ENCODE measurements around the gene PSAPL1. TPM values are rescaled to one million over a fixed set of nuclear protein-coding genes. Genes with fewer than 3 reads are reported as not detected.
"Not testable (repeated sequence)": the region's sequence is repeated elsewhere in the genome, so short reads cannot be mapped to it uniquely, and the experiment has no call there.

The PSAPL1 gene
- total RNA-seq, 1 donor from 2014 or later, result not detected

DNA sequence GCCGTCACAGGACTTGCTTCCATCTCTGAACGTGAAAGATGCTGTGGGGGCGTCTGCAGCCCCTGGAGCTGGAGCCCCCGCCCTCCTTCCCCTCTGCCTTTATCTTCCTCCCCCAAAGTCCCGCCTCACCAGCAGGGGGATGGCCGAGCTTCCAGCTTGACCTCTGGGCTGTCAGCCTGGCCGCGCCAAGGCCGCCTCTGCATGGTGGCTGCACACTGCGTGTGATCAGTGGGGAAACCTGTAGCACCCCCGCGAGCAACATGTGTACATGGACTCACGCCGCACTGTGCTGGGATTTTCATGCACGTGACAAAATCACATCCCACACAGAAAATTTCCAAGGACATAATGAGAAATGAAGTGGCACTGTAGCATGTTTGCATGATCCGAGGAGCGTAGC lies 26.5 kb upstream of the PSAPL1 start:
- peaks cover 6 to 18% (median 11%) of the 10 kb centered on the region in 3 donors for H3K4me1 ChIP-seq (ENCODE audit: control insufficient read depth in 3 of 3, insufficient read depth in 3 of 3, low read length in 3 of 3)
- H3K4me3 ChIP-seq (ENCODE audit: low read length in 3 of 3), result no peak overlapping the region
- peaks cover 0 to 3% (median 2%) of the 10 kb centered on the region in 3 donors for H3K9me3 ChIP-seq (ENCODE audit: control insufficient read depth in 3 of 3, low read length in 3 of 3)
- no peaks in the 10 kb centered on the region for H3K36me3 ChIP-seq (ENCODE audit: control insufficient read depth in 3 of 3, insufficient read depth in 3 of 3, low read length in 3 of 3)
- H3K27ac ChIP-seq (ENCODE audit: low read depth, low read length), result no peak overlapping the region
- H3K27me3 ChIP-seq (ENCODE audit: control insufficient read depth in 3 of 3, insufficient read depth in 3 of 3, low read length in 3 of 3), result peaks cover 31 to 53% (median 35%) of the 10 kb centered on the region in 3 donors
- H3K9ac ChIP-seq (ENCODE audit: low read depth in 1 of 3, low read length in 3 of 3), result no peak overlapping the region

DNA sequence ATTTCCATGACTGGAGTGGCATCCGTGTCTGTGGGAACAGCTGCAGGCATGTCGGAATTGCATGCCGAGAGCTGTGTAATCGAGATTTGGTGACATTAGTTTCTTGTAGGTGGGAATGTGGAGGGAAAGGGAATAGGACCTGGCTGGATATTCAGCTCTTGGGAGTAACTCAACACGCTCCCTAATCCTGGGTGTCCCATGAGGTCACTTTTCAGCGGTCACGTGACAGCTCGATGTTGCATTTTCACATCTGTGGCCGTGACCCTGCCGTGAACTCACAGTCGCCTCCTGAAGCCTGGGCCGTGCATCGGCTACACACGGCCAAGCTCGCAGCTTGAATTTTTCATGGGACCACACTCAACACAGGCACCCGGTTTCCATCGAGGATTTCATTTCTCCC lies 25.8 kb upstream of the PSAPL1 start:
- Histone ChIP-seq H3K27me3 (ENCODE audit: control insufficient read depth in 3 of 3, insufficient read depth in 3 of 3, low read length in 3 of 3) (peaks cover 29 to 53% (median 35%) of the 10 kb centered on the region in 3 donors), H3K27ac (ENCODE audit: low read depth, low read length) (no peak overlapping the region), H3K9ac (ENCODE audit: low read depth in 1 of 3, low read length in 3 of 3) (no peak overlapping the region), H3K4me3 (ENCODE audit: low read length in 3 of 3) (peak overlapping the region in 1 of 3 donors; percentile 4), H3K4me1 (ENCODE audit: control insufficient read depth in 3 of 3, insufficient read depth in 3 of 3, low read length in 3 of 3) (peaks cover 6 to 18% (median 11%) of the 10 kb centered on the region in 3 donors), H3K36me3 (ENCODE audit: control insufficient read depth in 3 of 3, insufficient read depth in 3 of 3, low read length in 3 of 3) (no peaks in the 10 kb centered on the region), H3K9me3 (ENCODE audit: control insufficient read depth in 3 of 3, low read length in 3 of 3) (no peaks in the 10 kb centered on the region)

DNA sequence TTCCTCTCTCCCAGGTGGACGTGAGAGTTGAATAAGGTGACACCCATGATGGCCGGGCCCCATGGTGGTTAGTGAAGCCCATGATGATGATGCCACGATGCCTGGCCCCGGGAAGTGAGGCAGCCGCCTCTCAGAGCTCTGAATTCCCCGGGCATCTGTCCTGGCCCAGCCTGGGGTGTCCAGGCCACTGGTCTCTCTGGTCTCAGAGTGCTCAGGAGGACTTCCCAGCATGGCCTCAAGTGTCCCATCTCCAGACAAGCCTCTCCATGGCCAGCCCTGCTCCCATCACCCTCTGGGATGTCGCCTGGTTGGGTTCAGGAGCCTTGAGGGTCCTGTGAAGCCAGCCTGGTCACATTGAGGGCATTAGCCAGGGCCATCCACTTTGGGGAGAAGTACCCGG lies 24.7 kb upstream of the PSAPL1 start:
- no peak overlapping the region for H3K27ac ChIP-seq (ENCODE audit: low read depth, low read length)
- H3K9ac ChIP-seq (ENCODE audit: low read depth in 1 of 3, low read length in 3 of 3), result no peak overlapping the region
- no peaks in the 10 kb centered on the region for H3K36me3 ChIP-seq (ENCODE audit: control insufficient read depth in 3 of 3, insufficient read depth in 3 of 3, low read length in 3 of 3)
- no peaks in the 10 kb centered on the region for H3K9me3 ChIP-seq (ENCODE audit: control insufficient read depth in 3 of 3, low read length in 3 of 3)
- H3K27me3 ChIP-seq (ENCODE audit: control insufficient read depth in 3 of 3, insufficient read depth in 3 of 3, low read length in 3 of 3), result peaks cover 28 to 53% (median 35%) of the 10 kb centered on the region in 3 donors
- peaks cover 6 to 18% (median 11%) of the 10 kb centered on the region in 3 donors for H3K4me1 ChIP-seq (ENCODE audit: control insufficient read depth in 3 of 3, insufficient read depth in 3 of 3, low read length in 3 of 3)
- H3K4me3 ChIP-seq (ENCODE audit: low read length in 3 of 3), result no peak overlapping the region

DNA sequence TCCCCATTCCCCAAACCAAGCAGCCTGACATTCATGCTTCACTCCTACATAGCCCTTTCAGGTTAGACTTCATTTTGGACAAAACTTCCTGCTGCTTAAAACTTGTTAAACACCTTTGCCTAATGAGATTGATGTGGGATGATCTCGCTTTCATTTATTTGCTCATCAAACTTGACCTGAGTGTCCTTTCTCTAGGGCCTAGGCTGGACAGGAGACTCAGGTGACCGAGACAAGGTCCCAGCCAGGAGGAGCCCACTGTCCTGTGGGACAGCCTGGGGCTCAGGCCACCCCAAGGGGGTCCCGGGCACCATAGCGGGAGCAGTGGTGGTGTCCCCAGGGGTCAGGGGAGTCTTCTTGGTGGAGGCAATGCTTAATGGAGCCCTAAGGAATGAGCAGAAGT lies 23.7 kb upstream of the PSAPL1 start:
- Histone ChIP-seq H3K9me3 (ENCODE audit: control insufficient read depth in 3 of 3, low read length in 3 of 3) (no peaks in the 10 kb centered on the region), H3K36me3 (ENCODE audit: control insufficient read depth in 3 of 3, insufficient read depth in 3 of 3, low read length in 3 of 3) (no peaks in the 10 kb centered on the region), H3K9ac (ENCODE audit: low read depth in 1 of 3, low read length in 3 of 3) (no peak overlapping the region), H3K4me1 (ENCODE audit: control insufficient read depth in 3 of 3, insufficient read depth in 3 of 3, low read length in 3 of 3) (peaks cover 6 to 18% (median 11%) of the 10 kb centered on the region in 3 donors), H3K27me3 (ENCODE audit: control insufficient read depth in 3 of 3, insufficient read depth in 3 of 3, low read length in 3 of 3) (peaks cover 22 to 44% (median 35%) of the 10 kb centered on the region in 3 donors), H3K27ac (ENCODE audit: low read depth, low read length) (no peak overlapping the region), H3K4me3 (ENCODE audit: low read length in 3 of 3) (no peak overlapping the region)

DNA sequence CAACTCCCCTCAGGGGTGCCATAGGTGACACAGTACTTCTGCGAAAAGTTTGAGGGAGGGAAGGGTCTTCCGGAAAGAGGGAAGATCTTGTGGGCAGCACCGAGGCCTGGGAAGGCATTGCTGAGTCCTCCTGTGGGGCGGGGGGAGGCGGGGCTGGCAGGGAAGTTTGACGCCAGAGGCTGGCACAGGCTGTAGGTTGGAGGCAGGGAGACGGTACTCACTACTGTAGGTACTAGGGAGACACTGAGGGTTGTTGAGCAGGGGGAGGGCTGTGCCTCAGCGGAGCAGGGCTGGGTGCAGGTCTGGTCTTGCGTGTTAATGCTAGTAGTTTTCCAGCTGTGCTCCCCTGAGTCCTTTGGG lies 23.3 kb upstream of the PSAPL1 start:
- H3K27ac ChIP-seq (ENCODE audit: low read depth, low read length), result no peak overlapping the region
- no peak overlapping the region for H3K9ac ChIP-seq (ENCODE audit: low read depth in 1 of 3, low read length in 3 of 3)
- peaks cover 6 to 18% (median 11%) of the 10 kb centered on the region in 3 donors for H3K4me1 ChIP-seq (ENCODE audit: control insufficient read depth in 3 of 3, insufficient read depth in 3 of 3, low read length in 3 of 3)
- no peaks in the 10 kb centered on the region for H3K9me3 ChIP-seq (ENCODE audit: control insufficient read depth in 3 of 3, low read length in 3 of 3)
- H3K27me3 ChIP-seq (ENCODE audit: control insufficient read depth in 3 of 3, insufficient read depth in 3 of 3, low read length in 3 of 3), result peaks cover 22 to 40% (median 35%) of the 10 kb centered on the region in 3 donors
- no peaks in the 10 kb centered on the region for H3K36me3 ChIP-seq (ENCODE audit: control insufficient read depth in 3 of 3, insufficient read depth in 3 of 3, low read length in 3 of 3)
- H3K4me3 ChIP-seq (ENCODE audit: low read length in 3 of 3), result no peak overlapping the region

DNA sequence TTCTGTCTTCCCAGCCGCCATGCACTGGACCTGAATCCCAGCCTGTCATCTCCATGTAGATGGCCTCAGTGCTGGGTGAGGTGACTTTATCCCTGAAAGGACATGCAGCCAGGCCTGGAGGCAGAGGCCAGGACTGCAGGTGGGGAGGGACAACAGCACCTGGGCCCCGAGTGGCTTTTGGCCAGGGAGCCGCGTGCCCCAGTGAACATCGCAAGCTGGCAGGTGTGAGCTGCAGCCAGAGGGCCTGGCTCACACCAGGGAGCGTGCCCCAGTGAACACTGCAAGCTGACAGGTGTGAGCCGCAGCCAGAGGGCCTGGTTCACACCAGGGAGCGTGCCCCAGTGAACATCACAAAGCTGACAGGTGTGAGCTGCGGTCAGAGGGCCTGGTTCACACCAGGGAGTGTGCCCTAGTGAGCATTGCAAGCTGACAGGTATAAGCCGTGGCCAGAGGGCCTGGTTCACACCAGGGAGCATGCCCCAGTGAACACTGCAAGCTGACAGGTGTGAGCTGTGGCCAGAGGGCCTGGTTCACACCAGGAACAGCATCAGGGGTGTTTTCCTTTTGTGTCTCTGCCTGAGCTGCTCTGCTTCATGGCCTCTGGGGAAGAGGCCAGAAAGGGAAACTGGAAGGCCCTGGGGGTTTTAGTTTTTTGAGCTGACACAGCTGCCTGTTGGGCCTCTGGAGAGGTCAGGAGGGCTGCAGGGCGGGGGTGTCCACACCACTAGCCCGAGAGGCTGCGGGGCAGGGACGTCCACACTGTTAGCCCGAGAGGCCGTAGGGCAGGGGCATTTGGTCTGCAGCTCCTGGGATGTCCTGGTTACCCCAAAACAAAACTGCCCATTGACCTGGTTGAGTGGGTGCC lies 22.7 kb upstream of the PSAPL1 start:
- Histone ChIP-seq H3K27me3 (ENCODE audit: control insufficient read depth in 3 of 3, insufficient read depth in 3 of 3, low read length in 3 of 3) (peaks cover 21 to 35% (median 35%) of the 10 kb centered on the region in 3 donors), H3K27ac (ENCODE audit: low read depth, low read length) (no peak overlapping the region), H3K9me3 (ENCODE audit: control insufficient read depth in 3 of 3, low read length in 3 of 3) (no peaks in the 10 kb centered on the region), H3K9ac (ENCODE audit: low read depth in 1 of 3, low read length in 3 of 3) (no peak overlapping the region), H3K36me3 (ENCODE audit: control insufficient read depth in 3 of 3, insufficient read depth in 3 of 3, low read length in 3 of 3) (no peaks in the 10 kb centered on the region), H3K4me3 (ENCODE audit: low read length in 3 of 3) (no peak overlapping the region), H3K4me1 (ENCODE audit: control insufficient read depth in 3 of 3, insufficient read depth in 3 of 3, low read length in 3 of 3) (peaks cover 6 to 18% (median 11%) of the 10 kb centered on the region in 3 donors)

DNA sequence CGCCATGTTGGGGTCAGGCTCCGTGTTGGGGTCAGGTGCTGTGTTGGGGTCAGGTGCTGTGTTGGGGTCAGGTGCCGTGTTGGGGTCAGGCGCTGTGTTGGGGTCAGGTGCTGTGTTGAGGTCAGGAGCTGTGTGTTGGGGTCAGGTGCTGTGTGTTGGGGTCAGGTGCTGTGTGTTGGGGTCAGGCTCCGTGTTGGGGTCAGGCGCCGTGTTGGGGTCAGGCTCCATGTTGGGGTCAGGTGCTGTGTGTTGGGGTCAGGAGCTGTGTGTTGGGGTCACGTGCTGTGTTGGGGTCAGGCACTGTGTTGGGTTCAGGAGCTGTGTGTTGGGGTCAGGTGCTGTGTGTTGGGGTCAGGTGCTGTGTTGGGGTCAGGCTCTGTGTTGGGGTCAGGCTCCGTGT lies 18.1 kb upstream of the PSAPL1 start:
- not testable (repeated sequence) for H3K27ac ChIP-seq (ENCODE audit: low read depth, low read length); H3K4me1 ChIP-seq (ENCODE audit: control insufficient read depth in 3 of 3, insufficient read depth in 3 of 3, low read length in 3 of 3); H3K27me3 ChIP-seq (ENCODE audit: control insufficient read depth in 3 of 3, insufficient read depth in 3 of 3, low read length in 3 of 3); H3K36me3 ChIP-seq (ENCODE audit: control insufficient read depth in 3 of 3, insufficient read depth in 3 of 3, low read length in 3 of 3); H3K9ac ChIP-seq (ENCODE audit: low read depth in 1 of 3, low read length in 3 of 3); H3K9me3 ChIP-seq (ENCODE audit: control insufficient read depth in 3 of 3, low read length in 3 of 3); H3K4me3 ChIP-seq (ENCODE audit: low read length in 3 of 3)

DNA sequence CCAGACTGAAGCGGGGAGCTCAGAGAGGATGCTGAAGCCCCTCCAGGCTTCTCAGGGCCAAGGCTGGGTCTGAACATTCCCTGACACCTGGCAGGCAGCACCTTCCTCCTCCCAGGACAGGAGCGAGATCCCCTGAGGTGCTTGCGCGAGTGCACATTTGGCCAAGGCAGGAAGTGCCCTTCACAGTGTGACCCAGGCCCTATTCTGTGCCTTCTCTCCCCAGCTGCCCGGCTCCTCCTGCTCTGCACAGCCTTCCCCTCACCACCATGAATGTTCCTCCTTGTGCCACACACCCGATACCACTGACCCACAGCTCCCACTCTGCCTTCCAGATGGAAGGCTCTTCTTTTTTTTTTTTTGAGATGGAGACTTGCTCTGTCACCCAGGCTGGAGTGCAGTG lies 17.1 kb upstream of the PSAPL1 start:
- no peak overlapping the region for H3K4me3 ChIP-seq (ENCODE audit: low read length in 3 of 3)
- no peaks in the 10 kb centered on the region for H3K36me3 ChIP-seq (ENCODE audit: control insufficient read depth in 3 of 3, insufficient read depth in 3 of 3, low read length in 3 of 3)
- no peaks in the 10 kb centered on the region for H3K9me3 ChIP-seq (ENCODE audit: control insufficient read depth in 3 of 3, low read length in 3 of 3)
- H3K4me1 ChIP-seq (ENCODE audit: control insufficient read depth in 3 of 3, insufficient read depth in 3 of 3, low read length in 3 of 3), result no peaks in the 10 kb centered on the region
- peaks cover 0 to 5% (median under 1%) of the 10 kb centered on the region in 3 donors for H3K27me3 ChIP-seq (ENCODE audit: control insufficient read depth in 3 of 3, insufficient read depth in 3 of 3, low read length in 3 of 3)
- H3K27ac ChIP-seq (ENCODE audit: low read depth, low read length), result no peak overlapping the region
- no peak overlapping the region for H3K9ac ChIP-seq (ENCODE audit: low read depth in 1 of 3, low read length in 3 of 3)

DNA sequence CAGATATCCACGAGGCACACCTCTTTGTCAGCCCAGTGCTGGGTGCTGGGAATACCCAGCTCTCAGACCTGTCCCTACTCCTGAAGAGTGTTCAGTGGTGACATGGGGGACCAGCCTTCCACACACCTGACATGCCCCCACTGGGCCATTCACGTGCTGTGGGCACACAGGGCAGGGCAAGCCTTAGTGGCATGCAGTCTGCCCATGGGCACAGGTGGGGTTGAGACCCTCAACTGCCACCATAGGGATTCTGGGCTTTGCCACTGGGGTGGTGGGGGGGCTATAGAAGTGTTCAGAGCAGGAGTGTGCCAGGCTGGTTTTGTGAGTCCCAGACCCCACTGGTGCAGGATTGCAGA lies 16.7 kb upstream of the PSAPL1 start:
- H3K9ac ChIP-seq (ENCODE audit: low read depth in 1 of 3, low read length in 3 of 3), result no peak overlapping the region
- H3K27ac ChIP-seq (ENCODE audit: low read depth, low read length), result no peak overlapping the region
- peaks cover 0 to 9% (median 4%) of the 10 kb centered on the region in 3 donors for H3K27me3 ChIP-seq (ENCODE audit: control insufficient read depth in 3 of 3, insufficient read depth in 3 of 3, low read length in 3 of 3)
- H3K36me3 ChIP-seq (ENCODE audit: control insufficient read depth in 3 of 3, insufficient read depth in 3 of 3, low read length in 3 of 3), result no peaks in the 10 kb centered on the region
- H3K4me3 ChIP-seq (ENCODE audit: low read length in 3 of 3), result no peak overlapping the region
- no peaks in the 10 kb centered on the region for H3K9me3 ChIP-seq (ENCODE audit: control insufficient read depth in 3 of 3, low read length in 3 of 3)
- H3K4me1 ChIP-seq (ENCODE audit: control insufficient read depth in 3 of 3, insufficient read depth in 3 of 3, low read length in 3 of 3), result no peaks in the 10 kb centered on the region

DNA sequence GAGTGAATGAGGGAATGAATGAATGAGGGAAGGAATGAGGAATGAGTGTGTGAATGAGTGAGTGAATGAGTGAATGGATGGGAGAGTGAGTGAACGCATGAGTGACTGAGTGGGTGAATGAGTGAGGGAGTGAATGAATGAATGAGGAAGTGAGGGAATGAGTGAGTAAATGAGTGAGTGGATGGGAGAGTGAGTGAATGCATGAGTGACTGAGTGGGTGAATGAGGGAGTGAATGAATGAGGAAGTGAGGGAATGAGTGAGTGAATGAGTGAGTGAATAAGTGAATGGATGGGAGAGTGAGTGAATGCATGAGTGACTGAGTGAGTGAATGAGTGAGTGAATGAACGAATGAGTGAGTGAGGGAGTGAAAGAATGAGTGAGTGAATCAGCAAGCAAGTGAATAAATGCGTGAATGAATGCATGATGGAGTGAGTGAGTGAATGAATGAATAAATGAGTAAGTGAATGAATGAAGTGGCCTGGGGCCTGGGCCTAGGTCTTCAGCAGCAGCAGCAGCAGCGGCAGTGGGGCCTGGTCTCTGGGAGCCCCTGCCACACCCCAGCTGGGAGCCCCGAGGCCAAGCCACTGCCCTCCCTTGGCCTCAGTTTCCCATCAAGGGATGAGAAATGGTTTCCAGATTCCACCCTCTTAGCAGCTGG lies 16.2 kb upstream of the PSAPL1 start:
- Histone ChIP-seq H3K27me3 (ENCODE audit: control insufficient read depth in 3 of 3, insufficient read depth in 3 of 3, low read length in 3 of 3) (peaks cover 0 to 11% (median 5%) of the 10 kb centered on the region in 3 donors), H3K4me3 (ENCODE audit: low read length in 3 of 3) (no peak overlapping the region), H3K36me3 (ENCODE audit: control insufficient read depth in 3 of 3, insufficient read depth in 3 of 3, low read length in 3 of 3) (no peaks in the 10 kb centered on the region), H3K27ac (ENCODE audit: low read depth, low read length) (no peak overlapping the region), H3K9ac (ENCODE audit: low read depth in 1 of 3, low read length in 3 of 3) (no peak overlapping the region), H3K4me1 (ENCODE audit: control insufficient read depth in 3 of 3, insufficient read depth in 3 of 3, low read length in 3 of 3) (no peaks in the 10 kb centered on the region), H3K9me3 (ENCODE audit: control insufficient read depth in 3 of 3, low read length in 3 of 3) (no peaks in the 10 kb centered on the region)
